Right forelimb (tissue), 1 donor: Measurements from ENCODE around the gene ASPHD2.

Source experiments
- DNase-seq: peaks from one replicate; pipeline ENCODE4 v3.0.0-alpha.2; 2018

ASPHD2 gene

DNA sequence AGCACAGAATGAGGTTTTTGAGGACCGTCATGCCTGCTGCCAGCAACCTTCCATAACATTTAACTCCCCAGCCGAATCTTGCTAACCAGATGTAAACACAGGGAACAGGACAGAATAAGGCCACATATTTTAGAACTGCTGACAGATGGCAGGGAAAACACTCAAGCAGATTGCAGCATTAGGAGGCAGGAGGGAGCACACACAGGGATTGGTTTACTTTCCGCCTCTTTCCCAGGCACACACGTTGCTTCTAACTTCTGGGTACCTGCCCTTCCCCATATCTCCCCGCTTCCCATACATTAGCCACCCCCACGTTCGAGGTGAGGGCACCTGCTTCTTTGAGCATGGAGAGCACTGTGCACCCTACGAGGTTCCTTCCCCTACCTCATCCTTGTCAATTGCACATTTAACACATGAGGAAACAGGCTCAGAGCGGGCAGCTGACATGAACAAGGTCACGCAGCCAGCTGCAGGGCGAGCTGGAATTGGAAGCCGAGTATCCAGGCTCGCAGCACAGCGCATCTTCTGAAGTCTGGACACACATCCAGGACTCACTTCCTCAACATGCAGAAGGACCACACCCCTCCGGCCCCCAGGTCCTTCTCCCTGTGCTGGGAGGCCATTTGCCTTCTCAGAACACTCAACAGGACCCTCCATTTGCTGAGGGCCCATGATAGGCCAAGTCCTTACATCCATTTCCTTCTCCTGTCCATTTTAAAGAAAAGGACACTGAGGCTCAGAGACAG, 18.7 kb downstream of the ASPHD2 start:
- no peak for DNase-seq

DNA sequence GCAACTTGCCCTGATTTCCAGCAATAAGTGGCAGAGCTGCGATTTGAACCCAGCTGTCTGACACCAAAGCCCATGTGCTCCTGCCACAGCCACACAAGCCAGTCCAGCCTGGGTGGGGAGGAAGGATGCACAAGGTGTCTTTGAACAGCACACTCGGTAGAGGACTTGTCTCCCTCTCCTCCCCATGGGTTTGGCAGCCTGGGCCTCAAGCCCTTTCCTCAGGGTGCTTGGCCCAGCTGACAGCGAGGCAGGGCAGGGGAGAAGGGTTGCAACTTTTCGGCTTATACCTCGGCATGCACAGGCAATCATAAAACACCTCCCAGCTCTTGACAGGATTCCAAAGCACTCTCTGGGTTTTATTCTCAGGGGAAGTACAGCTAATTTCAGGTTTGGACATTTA, 19.3 kb downstream of the ASPHD2 start:
- no peak for DNase-seq

DNA sequence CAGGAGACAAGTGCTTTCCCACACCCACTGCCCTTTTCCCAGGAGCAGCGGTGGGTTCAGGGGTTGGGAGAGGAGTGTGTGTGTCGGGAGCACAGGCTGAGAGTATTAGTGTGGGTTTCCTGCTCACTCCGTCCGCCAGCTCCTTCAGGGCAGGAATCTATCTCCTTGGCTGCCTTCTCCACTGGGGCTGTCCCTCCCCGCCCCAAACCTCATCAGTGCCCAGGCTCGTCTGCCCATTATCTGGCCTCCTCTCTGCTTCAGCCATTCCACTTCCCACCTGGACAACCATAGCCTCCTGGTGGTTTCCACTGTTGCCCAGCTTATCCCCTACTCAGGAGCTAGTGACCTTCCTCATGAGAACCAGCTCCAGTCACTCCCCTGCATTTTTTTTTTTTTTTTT, 19.9 kb downstream of the ASPHD2 start:
- no peak for DNase-seq

DNA sequence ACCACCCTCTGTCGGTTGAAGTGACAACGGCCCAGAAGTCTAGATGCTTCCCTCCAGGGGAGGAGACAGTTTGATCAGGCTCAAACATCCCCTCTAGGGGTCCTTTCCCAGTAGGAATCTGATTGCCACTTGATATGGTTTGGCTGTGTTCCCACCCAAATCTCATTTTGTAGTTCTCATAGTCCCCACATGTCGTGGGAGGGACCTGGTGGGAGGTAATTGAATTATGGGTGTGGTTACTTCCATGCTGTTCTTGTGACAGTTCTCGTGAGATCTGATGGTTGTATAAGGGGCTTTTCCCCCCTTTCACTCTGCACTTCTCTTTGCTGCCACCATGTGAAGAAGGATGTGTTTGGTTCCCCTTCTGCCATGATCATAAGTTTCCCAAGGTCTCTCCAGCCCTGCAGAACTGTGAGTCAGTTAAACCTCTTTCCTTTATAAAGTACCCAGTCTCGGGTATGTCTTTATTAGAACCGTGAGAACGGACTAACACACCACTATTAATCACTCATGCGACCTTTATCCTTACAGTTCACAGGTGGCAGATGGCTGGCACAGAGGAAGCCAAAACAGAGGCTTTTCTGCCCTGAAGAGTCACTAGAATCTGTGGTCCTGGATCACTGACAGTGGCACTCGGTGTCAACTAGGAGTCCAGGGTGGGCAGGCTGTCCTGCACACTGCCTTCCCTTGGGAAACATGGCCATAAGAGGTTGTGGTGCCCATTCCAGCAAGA, 21.6 kb downstream of the ASPHD2 start:
- DNase-seq = no peak

DNA sequence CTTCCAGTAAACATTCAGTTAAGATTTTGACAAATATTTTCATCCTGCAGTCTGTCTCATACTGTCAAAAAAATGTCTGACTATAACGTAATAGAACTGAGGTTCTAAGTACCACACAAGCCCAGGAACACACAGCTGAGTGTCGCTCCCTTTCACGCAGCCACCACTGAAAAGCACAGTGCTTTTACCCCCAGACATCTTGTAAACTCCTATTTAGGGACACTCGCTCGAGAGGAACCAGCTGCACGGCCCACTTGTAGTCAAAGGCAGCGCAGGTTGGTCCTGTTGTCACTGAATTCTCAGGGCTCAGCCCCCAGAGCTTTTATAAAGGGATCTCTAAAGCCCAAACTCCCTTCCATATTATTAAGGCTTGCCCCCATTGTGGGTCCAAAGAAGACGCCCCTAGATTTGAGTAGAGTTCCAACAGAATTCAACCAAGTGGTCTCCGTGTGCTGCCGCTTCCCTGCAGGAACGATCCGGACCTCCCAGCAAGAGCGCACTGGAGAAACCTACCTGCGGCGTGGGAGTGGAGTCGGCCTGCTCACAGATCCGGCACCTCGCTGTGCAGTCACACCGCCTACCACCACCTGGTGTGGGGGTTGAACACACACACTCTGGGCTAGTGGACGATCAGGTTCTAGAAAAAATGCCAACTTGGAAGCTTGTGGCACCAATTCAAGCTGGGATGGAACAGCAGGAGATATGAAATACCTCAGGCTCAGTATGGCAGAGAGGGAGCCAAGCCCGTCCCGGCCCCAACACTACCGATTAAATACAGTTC, 23.4 kb downstream of the ASPHD2 start:
- no peak for DNase-seq

DNA sequence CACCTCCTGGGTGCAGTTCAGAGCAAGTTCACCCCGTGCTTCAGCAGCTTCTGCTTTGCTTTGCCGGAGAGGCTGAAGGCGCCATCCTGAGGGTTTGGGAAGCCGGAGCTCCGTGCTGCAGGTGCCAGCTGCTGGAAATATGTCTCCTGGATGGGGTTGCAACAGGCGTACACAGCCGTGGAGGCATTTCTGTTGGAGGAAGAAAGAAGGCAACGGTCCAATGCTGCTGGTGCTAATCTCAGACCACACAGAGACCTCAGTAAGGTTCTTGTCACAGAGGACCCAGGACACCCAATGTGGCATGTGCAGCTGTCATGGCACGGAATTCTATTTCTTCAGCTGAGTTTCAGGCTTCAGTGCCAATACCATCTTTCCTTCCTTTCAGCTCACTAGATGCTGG, 24.2 kb downstream of the ASPHD2 start:
- DNase-seq = no peak

DNA sequence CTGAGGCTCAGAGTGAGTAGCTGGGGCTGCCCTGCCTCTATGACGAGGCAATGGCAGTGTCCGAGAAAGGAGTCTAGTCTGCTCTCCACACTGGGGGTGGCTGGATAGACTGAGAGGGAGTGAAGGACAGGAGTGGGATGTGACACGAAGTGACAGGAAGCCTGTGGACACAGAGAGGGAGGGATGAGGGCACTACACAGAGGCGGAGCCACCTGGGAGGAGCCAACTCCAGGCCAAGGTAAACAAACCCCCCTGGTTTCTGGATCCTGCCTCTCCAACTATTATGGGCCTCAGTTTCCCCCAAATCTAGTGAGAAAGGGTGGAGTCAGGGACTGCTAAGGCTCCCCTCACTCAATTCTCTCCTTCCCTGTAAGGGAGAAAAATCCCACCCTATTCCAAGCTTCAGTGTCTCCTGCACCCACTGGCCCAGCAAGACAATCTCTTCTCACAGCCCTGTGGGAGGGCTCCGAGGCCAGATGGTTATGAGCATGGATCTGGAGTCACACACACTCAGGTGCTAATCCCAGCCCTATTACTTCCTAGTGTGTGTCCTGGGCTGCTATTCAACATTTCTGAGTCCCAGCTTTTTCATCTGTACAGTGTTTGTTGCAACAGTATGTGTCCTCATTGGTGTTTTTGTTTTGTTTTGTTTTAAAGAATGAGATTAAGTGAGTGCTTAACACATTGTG, 24.9 kb downstream of the ASPHD2 start:
- DNase-seq = no peak

DNA sequence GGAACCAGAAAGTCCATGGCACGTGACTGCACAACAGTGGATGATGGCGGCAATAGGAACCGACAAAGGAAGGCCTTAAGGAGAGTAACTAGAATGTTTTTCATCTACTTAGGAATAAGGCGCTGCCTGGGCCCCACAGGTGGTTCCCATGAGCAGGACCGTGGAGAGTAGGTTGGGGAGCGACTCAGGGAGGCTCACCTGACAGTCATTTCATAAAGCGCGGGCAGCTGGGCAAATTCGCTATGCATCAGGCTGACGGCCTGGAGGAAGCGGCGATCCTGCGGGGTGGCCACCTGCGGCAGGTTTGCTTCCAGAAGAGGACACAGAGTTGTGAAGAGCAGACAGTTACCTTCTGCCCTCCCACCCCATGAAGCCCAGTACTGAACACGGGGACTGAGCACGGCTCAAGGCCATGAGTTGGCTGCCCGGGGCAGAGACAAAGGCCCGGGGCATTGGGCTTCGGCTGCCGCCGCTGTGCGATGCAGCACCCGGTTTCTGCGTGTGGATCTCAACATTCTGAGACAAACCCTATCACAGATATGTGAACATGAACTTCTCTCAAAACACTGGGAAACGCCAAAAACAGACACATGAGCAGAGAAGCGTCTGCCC, 28.7 kb downstream of the ASPHD2 start:
- no peak for DNase-seq

DNA sequence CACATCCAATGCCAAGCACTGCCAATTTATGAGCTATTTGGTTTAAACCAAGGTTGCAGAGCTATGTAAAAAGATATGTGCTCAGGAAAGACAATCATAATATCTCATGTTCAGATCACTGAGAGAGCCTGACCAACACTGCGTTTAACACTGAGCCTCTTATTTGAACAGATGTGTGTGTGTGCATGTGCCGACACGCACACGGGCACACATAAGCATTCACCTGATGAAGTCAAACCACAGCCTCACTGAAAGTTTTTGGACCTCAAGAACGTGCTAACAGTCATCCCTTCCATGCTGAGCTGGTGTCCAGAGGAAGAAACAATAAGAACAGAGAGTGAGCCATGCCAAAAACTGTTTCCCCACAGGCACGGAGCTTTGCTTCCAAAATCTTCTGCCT, 31.1 kb downstream of the ASPHD2 start:
- DNase-seq = no peak

DNA sequence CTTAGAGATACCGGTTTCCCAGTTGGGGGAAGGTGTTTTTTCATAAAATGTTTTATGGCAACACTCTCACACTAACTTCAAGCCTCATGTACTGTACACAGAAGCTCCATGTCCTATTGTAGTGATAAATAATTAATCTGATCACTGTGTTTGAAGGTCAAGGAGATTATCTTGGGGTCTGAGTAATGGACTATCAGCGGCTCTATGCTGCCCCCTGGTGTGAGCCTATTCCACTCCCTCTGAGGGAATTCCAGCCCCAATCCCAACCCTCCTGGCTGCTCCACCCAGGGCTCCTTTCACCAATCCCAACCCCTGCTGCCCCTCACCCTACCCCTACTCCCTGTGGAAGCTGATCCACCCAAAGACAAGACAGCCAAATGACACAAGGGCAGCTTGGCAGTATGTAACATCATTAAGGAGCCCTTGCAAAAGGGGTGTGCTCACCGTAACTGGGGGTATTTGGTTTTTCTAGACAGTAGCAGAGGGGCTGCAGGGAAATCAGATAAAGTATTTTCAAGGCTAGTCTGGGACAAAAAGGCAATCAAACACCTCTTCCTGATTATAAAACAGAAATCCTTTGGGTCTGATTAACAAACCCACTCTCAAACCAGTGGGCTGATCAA, 32.2 kb downstream of the ASPHD2 start:
- peak; percentile 76 for DNase-seq

DNA sequence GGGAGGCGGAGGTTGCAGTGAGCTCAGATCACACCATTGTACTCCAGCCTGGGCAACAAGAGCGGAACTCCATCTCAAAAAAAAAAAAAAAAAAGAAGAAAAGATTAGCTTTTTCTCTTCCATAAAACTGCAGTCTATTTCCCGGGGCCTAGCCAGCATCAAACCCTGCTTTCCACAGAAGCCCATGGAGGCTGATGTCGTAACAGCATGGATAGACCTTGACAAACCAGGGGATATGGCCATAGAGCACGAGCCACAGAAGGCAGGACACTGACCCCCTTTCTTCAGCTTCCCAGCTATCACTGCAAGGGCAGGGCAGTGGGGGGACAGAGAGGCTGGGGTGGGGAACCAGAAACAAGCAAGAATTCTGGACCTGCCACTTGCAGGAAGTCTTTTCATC, 33.0 kb downstream of the ASPHD2 start:
- DNase-seq = no peak

DNA sequence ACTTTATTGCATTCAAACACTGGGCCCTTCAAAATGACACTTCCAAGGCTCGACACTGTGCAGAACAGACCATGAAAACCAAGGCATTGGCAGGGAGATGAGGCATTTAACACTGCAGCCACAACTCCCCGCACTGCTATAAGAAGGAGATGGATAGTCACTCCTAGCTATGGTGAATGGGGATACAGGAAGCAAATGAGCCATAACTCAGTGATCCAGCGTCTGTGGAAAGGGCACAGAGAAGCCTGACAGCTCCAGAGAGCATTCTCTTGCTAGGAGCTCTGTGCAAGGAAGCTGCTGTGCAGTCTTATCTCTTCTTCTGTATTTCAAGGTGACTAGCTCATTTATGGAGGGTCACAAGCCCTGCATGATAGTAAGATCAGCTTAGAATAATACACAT, 33.6 kb downstream of the ASPHD2 start:
- DNase-seq = no peak

DNA sequence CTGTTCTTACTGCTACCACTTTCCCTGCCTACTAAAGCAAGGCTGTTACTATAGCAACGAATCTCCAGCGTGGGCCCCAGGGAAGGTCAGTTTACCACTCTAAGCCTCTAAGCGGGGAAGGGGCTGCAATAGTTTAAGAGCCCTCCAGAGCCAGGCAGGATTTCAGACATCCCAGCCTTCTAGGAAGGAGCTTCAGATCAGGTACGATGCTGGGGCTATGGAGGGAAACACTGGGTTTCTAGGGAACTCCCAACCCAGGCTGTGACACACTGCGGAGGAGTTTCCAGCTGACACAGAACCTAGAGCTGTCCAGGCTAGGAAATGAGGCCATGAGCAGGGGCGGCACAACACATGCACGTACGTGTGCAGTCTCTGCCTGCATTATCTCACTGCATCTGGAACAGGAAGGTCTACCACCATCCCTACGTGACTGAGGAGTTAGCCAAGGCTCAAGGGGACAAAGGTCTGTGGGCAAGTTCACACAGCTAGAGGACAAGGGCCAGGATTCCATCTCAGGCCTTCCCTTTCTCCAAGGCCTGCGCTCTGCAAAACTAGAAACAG, 34.1 kb downstream of the ASPHD2 start:
- no peak for DNase-seq

DNA sequence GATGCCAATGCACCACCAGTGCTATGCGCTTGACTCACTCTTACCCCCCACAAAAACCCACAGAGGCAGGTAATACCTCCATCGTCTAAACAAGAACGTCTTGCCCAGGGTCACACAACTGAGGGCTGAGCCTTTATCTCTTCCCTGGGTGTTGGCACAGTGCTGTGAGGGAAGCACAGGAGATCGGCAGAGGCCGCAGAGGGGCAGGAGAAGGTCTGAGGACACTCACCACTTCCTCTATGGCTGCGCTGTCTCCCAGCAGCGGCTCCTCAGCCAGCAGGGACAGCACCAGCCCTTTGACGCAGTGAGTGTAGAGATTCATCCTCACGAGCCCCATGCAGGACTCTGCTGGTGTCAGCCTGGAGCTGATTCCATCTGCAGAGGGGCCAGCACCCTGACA, 34.6 kb downstream of the ASPHD2 start:
- DNase-seq = no peak

DNA sequence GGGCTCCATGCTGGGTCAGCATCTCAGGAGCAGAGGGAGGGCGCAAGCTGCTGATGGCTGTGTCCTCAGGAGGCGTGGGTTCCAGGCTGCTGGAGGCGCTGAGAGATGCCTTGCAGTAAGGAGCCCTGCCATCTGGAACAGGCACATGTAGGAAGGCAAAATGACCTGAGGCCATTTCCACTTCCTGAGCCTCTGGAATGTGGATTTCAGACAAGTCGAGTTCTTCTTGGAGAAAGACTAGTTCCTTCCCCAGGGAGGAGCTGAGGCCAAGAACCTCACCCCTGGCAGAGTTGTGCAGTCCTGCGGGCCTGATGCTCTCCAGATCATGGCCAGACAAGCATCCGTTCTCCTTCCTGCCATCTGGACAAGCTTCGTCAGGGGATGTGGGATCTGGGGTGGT, 35.3 kb downstream of the ASPHD2 start:
- DNase-seq = no peak

DNA sequence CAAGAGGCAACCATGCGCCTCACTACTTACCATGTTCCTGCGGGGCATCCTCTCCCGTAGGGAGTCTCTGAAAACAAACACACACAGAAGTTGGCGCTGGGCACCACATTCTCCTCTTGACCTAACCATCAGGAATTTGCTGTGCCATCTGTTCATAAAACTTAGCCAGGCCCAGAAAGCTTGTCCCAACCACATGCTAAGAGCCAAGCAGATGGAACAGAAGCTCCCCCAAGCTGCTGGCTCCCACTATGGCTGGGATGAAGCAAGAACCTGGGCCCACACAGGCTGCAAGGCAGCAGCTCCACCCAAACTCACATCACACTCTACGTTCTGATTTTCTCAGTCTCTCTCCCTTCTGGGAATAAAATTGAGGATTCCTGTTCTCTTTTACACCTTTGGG, 37.1 kb downstream of the ASPHD2 start:
- DNase-seq = no peak

DNA sequence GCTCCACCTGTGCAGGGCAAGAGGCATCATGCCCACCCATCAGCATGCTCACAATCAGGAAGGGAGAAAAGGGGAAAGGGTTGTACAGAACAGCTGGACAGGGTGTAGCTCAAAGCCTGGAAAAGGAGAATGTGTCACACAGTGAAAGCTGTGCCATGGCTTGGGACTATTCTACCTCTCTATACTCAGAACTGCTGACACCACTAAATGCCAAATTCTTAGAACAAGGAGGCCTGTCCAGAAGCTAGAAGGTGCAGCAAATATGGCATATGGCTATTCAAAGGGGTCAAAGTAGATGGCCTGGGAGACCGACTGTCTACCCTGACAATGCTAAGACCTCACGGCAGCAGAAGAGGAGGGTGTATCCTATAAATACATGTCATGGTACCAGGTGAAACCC, 41.7 kb downstream of the ASPHD2 start:
- DNase-seq = no peak

DNA sequence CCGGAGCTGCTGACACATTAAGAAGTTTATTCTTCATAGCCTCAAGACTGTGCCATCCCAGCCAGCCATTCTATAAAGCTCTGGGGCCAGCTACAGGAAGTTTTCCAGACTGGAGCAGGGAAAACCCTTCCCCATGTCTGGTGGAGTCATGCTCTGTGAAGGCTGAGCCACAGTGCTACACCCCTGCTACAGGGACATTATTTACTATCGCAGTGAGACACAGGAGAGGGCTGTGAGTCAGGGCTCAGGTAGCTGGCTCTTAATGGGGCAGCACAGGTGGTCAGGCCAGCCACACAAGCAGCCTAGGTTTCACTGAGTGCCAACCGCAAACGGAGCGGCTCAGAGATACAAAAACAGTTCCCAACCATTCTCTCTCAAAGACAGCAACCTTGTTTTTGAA, 42.5 kb downstream of the ASPHD2 start:
- DNase-seq = no peak

DNA sequence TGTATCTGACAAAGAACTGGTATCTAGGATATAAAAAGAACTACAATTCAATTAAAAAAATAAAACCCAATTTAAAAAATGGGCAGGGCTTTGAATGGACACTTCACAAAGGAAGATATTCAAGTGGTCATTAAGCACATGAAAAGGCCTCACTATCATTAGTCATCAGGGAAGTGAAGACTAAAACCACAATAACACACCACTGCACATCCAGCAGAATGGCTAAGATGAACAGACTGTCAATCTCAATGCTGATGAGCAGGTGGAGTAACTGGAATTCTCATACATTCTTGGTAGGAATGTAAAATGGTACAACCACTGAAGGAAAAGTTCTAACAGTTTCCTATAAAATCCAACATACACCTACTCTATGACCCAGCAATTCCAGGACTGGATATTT, 45.6 kb downstream of the ASPHD2 start:
- DNase-seq = no peak

DNA sequence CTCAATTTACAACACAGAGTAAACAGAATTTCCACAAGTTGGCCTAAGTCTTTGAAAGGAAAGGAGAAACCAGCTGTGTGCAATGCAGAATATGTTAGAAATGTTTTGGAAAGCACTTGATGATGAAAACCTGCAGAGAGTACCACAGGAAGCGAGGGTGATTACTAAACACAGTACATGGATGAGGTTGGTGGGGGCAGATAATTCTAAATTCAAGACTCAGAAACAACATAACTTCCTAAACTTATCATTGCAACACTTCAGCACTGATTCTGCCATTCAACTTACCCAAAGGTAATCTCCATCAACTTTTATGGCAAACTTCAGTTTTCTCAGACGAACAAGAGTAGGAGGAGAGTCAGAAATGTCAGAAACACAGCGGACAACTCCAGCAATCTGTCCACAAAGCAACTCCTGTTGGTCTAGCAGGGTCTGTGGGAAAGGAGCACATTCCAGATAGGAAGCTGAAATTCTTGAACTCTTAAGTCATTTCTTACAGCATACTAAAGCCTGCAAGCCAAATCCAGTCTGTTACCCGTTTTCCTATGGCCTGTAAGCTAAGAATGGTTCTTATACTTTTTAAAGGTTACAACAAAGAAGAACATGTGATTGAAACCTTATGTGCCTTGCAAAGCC, 47.8 kb downstream of the ASPHD2 start:
- DNase-seq = no peak

DNA sequence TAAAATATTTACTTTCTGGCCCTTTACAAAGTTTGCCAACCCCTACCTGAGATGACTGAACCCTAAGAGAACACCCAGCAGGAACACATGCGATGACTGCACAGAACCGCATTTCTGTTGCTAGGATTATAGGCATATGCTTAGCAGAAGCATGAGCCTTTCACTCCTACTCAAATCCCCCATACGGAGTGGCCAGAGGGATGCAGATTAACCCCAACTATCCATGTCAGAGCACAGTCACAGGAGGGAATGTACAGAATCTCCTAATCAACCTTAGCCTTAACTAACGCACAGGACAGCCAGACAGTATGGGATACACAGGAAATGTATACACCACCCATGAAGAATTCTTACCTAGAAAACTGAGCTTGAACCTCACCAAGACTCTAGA, 48.3 kb downstream of the ASPHD2 start:
- DNase-seq = no peak
